Thyroid gland (tissue), 4 donors: ENCODE measurements around the gene FZR1.

ENCODE experiments used
- POLR2A ChIP-seq, 2 donors: fragments of 450-650 bp; IDR thresholded peaks; one replicate each; pipeline ENCODE4 v1.6.1; 2017; ENCODE audit warnings: antibody characterized with exemption in 2 of 2, mild to moderate bottlenecking in 2 of 2, moderate library complexity in 1 of 2
- TF ChIP-seq, protein P1 (sequence below), 6 experiments: fragments of 200-600 bp in 3 of 6; fragments of 450-650 bp in 3 of 6; sonication (generic) in 3 of 6; IDR thresholded peaks; one replicate each; pipeline ENCODE4 v1.5.1; 2016 to 2019; ENCODE audit warnings: antibody characterized with exemption in 6 of 6, mild to moderate bottlenecking in 2 of 6, inconsistent platforms in 1 of 6, moderate library complexity in 1 of 6

DNA sequence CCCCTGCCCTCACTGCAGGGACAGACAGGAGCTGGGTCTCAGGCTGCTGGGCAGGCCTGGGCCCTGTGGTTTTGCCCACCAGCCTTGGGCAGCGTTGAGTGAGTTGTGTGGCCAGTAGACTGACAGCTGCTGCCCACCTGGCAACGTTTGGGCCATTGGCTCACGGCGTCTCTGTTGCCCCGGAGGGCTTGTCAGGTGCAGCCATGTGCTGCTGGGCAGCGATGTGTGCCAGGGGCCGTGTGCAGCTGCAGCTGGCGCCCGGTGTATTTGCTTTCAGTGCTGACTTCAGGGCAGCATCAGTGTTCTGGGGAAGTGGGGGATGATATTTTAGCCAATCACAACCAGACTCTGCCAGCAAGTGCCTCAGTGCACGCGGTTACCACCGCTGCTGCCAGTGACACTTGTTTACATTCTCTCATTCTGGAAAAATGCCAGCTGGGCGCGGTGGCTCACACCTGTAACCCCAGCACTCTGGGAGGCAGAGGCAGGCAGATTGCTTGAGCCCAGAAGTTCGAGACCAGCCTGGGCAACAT is 10.6 kb downstream of the FZR1 start:
- TF ChIP-seq, protein P1, sequence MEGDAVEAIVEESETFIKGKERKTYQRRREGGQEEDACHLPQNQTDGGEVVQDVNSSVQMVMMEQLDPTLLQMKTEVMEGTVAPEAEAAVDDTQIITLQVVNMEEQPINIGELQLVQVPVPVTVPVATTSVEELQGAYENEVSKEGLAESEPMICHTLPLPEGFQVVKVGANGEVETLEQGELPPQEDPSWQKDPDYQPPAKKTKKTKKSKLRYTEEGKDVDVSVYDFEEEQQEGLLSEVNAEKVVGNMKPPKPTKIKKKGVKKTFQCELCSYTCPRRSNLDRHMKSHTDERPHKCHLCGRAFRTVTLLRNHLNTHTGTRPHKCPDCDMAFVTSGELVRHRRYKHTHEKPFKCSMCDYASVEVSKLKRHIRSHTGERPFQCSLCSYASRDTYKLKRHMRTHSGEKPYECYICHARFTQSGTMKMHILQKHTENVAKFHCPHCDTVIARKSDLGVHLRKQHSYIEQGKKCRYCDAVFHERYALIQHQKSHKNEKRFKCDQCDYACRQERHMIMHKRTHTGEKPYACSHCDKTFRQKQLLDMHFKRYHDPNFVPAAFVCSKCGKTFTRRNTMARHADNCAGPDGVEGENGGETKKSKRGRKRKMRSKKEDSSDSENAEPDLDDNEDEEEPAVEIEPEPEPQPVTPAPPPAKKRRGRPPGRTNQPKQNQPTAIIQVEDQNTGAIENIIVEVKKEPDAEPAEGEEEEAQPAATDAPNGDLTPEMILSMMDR (IDR thresholded peaks at IDR 0.05), result no peak
- TF ChIP-seq POLR2A (IDR thresholded peaks at IDR 0.05), result no peak
